ENCODE results near the gene DNM2. TPM values are rescaled to one million over a fixed set of nuclear protein-coding genes. Genes with fewer than 3 reads are reported as not detected.

The DNM2 gene
- total and polyA plus RNA-seq, 2 of the 13 experiments (the other 11 are each of a cell fraction or from before 2014, with no cell fraction given), result 41.7 to 59.8 TPM

- Histone ChIP-seq H4K20me1 (ENCODE audit: insufficient read depth, low read length) (no peaks in the 10 kb centered on the region), H3K79me2 (ENCODE audit: insufficient read depth, low read length) (peaks cover 40% of the 10 kb centered on the region), H3K9ac (ENCODE audit: insufficient read depth, low read depth, low read length) (no peak overlapping the region), H3K9me3 (ENCODE audit: low read length) (no peaks in the 10 kb centered on the region), H3K4me1 (ENCODE audit: insufficient read depth, low read length) (peaks cover 29% of the 10 kb centered on the region), H3K4me2 (ENCODE audit: low read depth, low read length) (no peak overlapping the region), H2AFZ (ENCODE audit: low read length) (no peak overlapping the region), H3K27me3 (ENCODE audit: control insufficient read depth in 1 of 2, insufficient read depth in 2 of 2, low read length in 2 of 2) (no peaks in the 10 kb centered on the region), H3K4me3 (replicated peaks in 1 of 3; ENCODE audit: insufficient read depth in 1 of 3, low read depth in 2 of 3, low read length in 3 of 3) (no peak overlapping the region), H3K36me3 (replicated peaks in 1 of 2; ENCODE audit: control insufficient read depth in 1 of 2, insufficient read depth in 2 of 2, low read length in 2 of 2) (peaks cover 5 to 13% of the 10 kb centered on the region in 2 experiments; a peak in 3 of 5 replicates), H3K27ac (ENCODE audit: extremely low read length, insufficient read depth, low read length) (no peak overlapping the region)
- WGBS (ENCODE audit: low lambda C conversion rate), result 98% methylated on average over 7 of the region's 7 CpGs
- TF ChIP-seq ZNF253 (CRISPR knock-in tag; IDR thresholded peaks at IDR 0.05; ENCODE audit: borderline replicate concordance) (no peak), SSRP1 (CRISPR knock-in tag; IDR thresholded peaks at IDR 0.05) (no peak), DZIP1 (CRISPR knock-in tag; IDR thresholded peaks at IDR 0.05) (no peak), MAZ (IDR thresholded peaks at IDR 0.05; ENCODE audit: borderline replicate concordance, low read depth, low read length) (no peak), MAZ (CRISPR knock-in tag; IDR thresholded peaks at IDR 0.05; ENCODE audit: low read depth) (no peak), KMT2A (CRISPR knock-in tag; IDR thresholded peaks at IDR 0.05) (no peak), ZNF580 (CRISPR knock-in tag; IDR thresholded peaks at IDR 0.05; ENCODE audit: borderline replicate concordance, low read depth) (no peak), ZNF484 (CRISPR knock-in tag; IDR thresholded peaks at IDR 0.05; ENCODE audit: borderline replicate concordance, low read depth) (no peak)
- in situ Hi-C loops (cut with HindIII; ENCODE audit: extremely low pct_ligation_motif_present, low pct_unique_long_range_greater_than_20kb) (no loop called here), intact Hi-C loops (cut with micrococcal nuclease; ENCODE audit: unreplicated experiment) (no loop called here)
- DNase-seq (ENCODE audit: low spot score) (no peak), FAIRE-seq (no peak), ATAC-seq (no peak)
- ChIA-PET CTCF (ENCODE audit: low intra/inter-chr PET ratio, low total read pairs) (no interaction called here), POLR2A (no interaction called here)
- BruUV-seq (replicated peaks), result no TSS peak
These were observed 38.9 kb downstream of the DNM2 start for GRCh38 chr19:10756791-10757190.

Data from HepG2 (cell line).